H9 (cell line): ENCODE data around the gene IL12A. TPM values are rescaled to one million over a fixed set of nuclear protein-coding genes. Genes with fewer than 3 reads are reported as not detected.

ENCODE experiments used
- DNase-seq: peaks from one replicate; pipeline ENCODE4 v3.0.0-alpha.2; 2017
- H2AFZ ChIP-seq: one replicate; pipeline ENCODE4 v1.6.1; 2013; ENCODE audit warnings: mild to moderate bottlenecking, low read length, control low read depth, moderate library complexity
- H2AK5ac ChIP-seq: 2 replicates; pipeline ENCODE4 v1.6.1; 2013; ENCODE audit warnings: low read length, control low read depth, mixed read lengths; ENCODE audit not compliant: insufficient read length
- H2BK120ac ChIP-seq: one replicate; pipeline ENCODE4 v1.6.1; 2013; ENCODE audit warnings: low read depth, mild to moderate bottlenecking, low read length, control low read depth, inconsistent platforms; ENCODE audit not compliant: poor library complexity, severe bottlenecking
- H2BK12ac ChIP-seq: 2 replicates; pipeline ENCODE4 v1.6.1; 2013; ENCODE audit warnings: low read length, control low read depth, mixed read lengths, low read depth; ENCODE audit not compliant: insufficient read length
- H2BK15ac ChIP-seq: 2 replicates; pipeline ENCODE4 v1.6.1; 2013; ENCODE audit warnings: low read depth, low read length, control low read depth
- H2BK20ac ChIP-seq: one replicate; pipeline ENCODE4 v1.6.1; 2013; ENCODE audit warnings: low read depth, mild to moderate bottlenecking, low read length, control low read depth, inconsistent platforms; ENCODE audit not compliant: poor library complexity, severe bottlenecking
- H2BK5ac ChIP-seq: 2 replicates; pipeline ENCODE4 v1.6.1; 2013; ENCODE audit warnings: low read length, control low read depth, mixed read lengths; ENCODE audit not compliant: insufficient read length
- H3K14ac ChIP-seq: 2 replicates; pipeline ENCODE4 v1.6.1; 2013; ENCODE audit warnings: low read length, control low read depth; ENCODE audit not compliant: insufficient read depth
- H3K18ac ChIP-seq: 2 replicates; pipeline ENCODE4 v1.6.1; 2013; ENCODE audit warnings: low read depth, mild to moderate bottlenecking, mixed read lengths, low read length, control low read depth; ENCODE audit not compliant: insufficient read length
- H3K23ac ChIP-seq: 2 replicates; pipeline ENCODE4 v1.6.1; 2013; ENCODE audit warnings: low read length, control low read depth, mixed read lengths, low read depth; ENCODE audit not compliant: insufficient read length
- H3K23me2 ChIP-seq: 2 replicates; pipeline ENCODE4 v1.6.1; 2013; ENCODE audit warnings: low read depth, mild to moderate bottlenecking, mixed read lengths, low read length, control low read depth; ENCODE audit not compliant: insufficient read length, poor library complexity, severe bottlenecking
- H3K27ac ChIP-seq: 2 replicates; pipeline ENCODE4 v1.5.1; 2013; ENCODE audit warnings: low read length, control low read depth, mixed read lengths, low read depth; ENCODE audit not compliant: insufficient read length
- H3K27me3 ChIP-seq: 2 replicates; pipeline ENCODE4 v1.6.1; 2013; ENCODE audit warnings: low read length, control low read depth, inconsistent platforms; ENCODE audit not compliant: insufficient read depth
- H3K4ac ChIP-seq: 2 replicates; pipeline ENCODE4 v1.6.1; 2013; ENCODE audit warnings: low read depth, mild to moderate bottlenecking, control low read depth, inconsistent platforms, low read length, moderate library complexity
- H3K4me1 ChIP-seq: 2 replicates; pipeline ENCODE4 v1.6.1; 2013; ENCODE audit warnings: low read length, control low read depth, inconsistent platforms; ENCODE audit not compliant: insufficient read depth
- H3K4me2 ChIP-seq: 2 replicates; pipeline ENCODE4 v1.6.1; 2013; ENCODE audit warnings: low read length, control low read depth, mixed read lengths; ENCODE audit not compliant: insufficient read length, insufficient read depth
- H3K56ac ChIP-seq: 2 replicates; pipeline ENCODE4 v1.6.1; 2013; ENCODE audit warnings: low read depth, mild to moderate bottlenecking, mixed read lengths, low read length, control low read depth; ENCODE audit not compliant: insufficient read length
- H3K79me1 ChIP-seq: 2 replicates; pipeline ENCODE4 v1.6.1; 2013; ENCODE audit warnings: low read depth, mild to moderate bottlenecking, moderate library complexity, low read length, control low read depth, inconsistent platforms; ENCODE audit not compliant: insufficient read depth, poor library complexity, severe bottlenecking
- H3K79me2 ChIP-seq: 2 replicates; pipeline ENCODE4 v1.6.1; 2013; ENCODE audit warnings: low read length, control low read depth, inconsistent platforms; ENCODE audit not compliant: insufficient read depth
- H3K9ac ChIP-seq: 2 replicates; pipeline ENCODE4 v1.6.1; 2013; ENCODE audit warnings: low read length, control low read depth, mixed read lengths; ENCODE audit not compliant: insufficient read length; ENCODE audit errors: extremely low read depth
- H3K9me3 ChIP-seq: one replicate; pipeline ENCODE4 v1.6.1; 2013; ENCODE audit warnings: low read depth, low read length, inconsistent platforms; ENCODE audit not compliant: control insufficient read depth
- H3T11ph ChIP-seq: one replicate; pipeline ENCODE4 v1.6.1; 2013; ENCODE audit warnings: mild to moderate bottlenecking, low read length, control low read depth, inconsistent platforms
- H4K20me1 ChIP-seq: one replicate; pipeline ENCODE4 v1.6.1; 2013; ENCODE audit not compliant: control insufficient read depth, insufficient read length, insufficient read depth
- H4K5ac ChIP-seq: 2 replicates; pipeline ENCODE4 v1.6.1; 2013; ENCODE audit warnings: low read depth, mild to moderate bottlenecking, mixed read lengths, low read length, control low read depth; ENCODE audit not compliant: insufficient read length
- H4K8ac ChIP-seq: replicated peaks from 2 replicates; pipeline ENCODE4 v1.6.1; 2013; ENCODE audit warnings: low read length, control low read depth, mixed read lengths, low read depth; ENCODE audit not compliant: insufficient read length
- H4K91ac ChIP-seq: 2 replicates; pipeline ENCODE4 v1.6.1; 2013; ENCODE audit warnings: low read depth, mild to moderate bottlenecking, moderate library complexity, mixed read lengths, low read length, control low read depth; ENCODE audit not compliant: insufficient read length
- H3K27ac Mint-ChIP-seq, 3 experiments: 2 replicates in 2 of 3; 3 replicates in 1 of 3; pipeline ENCODE4 v1.8.0; 2020 to 2021; ENCODE audit warnings: mixed read lengths in 3 of 3, mild to moderate bottlenecking in 1 of 3, moderate library complexity in 1 of 3
- H3K27me3 Mint-ChIP-seq: 2 replicates; pipeline ENCODE4 v1.8.0; 2021; ENCODE audit warnings: low read depth, mild to moderate bottlenecking, moderate library complexity, mixed read lengths
- H3K36me3 Mint-ChIP-seq, 3 experiments: 2 replicates in 2 of 3; 3 replicates in 1 of 3; pipeline ENCODE4 v1.8.0; 2020 to 2021; ENCODE audit warnings: low read depth in 3 of 3, mixed read lengths in 3 of 3; ENCODE audit not compliant: insufficient read depth in 1 of 3
- H3K4me1 Mint-ChIP-seq, 2 experiments: 2 replicates each; pipeline ENCODE4 v1.8.0; 2020; ENCODE audit warnings: mixed read lengths in 2 of 2
- H3K4me3 Mint-ChIP-seq, 2 experiments: 2 replicates in 1 of 2; 3 replicates in 1 of 2; pipeline ENCODE4 v1.8.0; 2020 to 2021; ENCODE audit warnings: mild to moderate bottlenecking in 2 of 2, mixed read lengths in 2 of 2, moderate library complexity in 1 of 2
- H3K9me3 Mint-ChIP-seq, 2 experiments: 2 replicates in 1 of 2; 3 replicates in 1 of 2; pipeline ENCODE4 v1.8.0; 2020; ENCODE audit warnings: mild to moderate bottlenecking in 2 of 2, mixed read lengths in 2 of 2, moderate library complexity in 1 of 2
- CTCF ChIP-seq: fragments of 200-600 bp; sonication (generic); conservative IDR thresholded peaks from 3 replicates; pipeline ENCODE4 v1.8.0; 2021; ENCODE audit warnings: antibody characterized with exemption, mild to moderate bottlenecking
- WGBS: extraction: QIAGEN DNeasy Blood & Tissue Kit; methylation state at CpG from one replicate; pipeline ENCODE4 v1.1.7; 2013; ENCODE audit warnings: missing lambda C conversion rate, low lambda C conversion rate, mixed read lengths; ENCODE audit not compliant: insufficient read length; ENCODE audit errors: extremely low coverage; 5-methylcytosine and 5-hydroxymethylcytosine counted together
- total RNA-seq: library from RNA; stranded (reverse); gene quantifications from 2 replicates; pipeline ENCODE4 v1.2.1, GENCODE V29; 2021

IL12A gene
- total RNA-seq, 1 experiment from 2014 or later = 0.50 TPM

- Histone ChIP-seq H3K23ac (no peak overlapping the region), H2BK5ac (no peak overlapping the region), H3K14ac (no peak overlapping the region), H3K23me2 (no peaks in the 10 kb centered on the region), H2BK20ac (no peak overlapping the region), H2BK15ac (no peak overlapping the region), H2AFZ (no peak overlapping the region), H3K27ac (no peak overlapping the region), H3K4me1 (no peaks in the 10 kb centered on the region), H3K56ac (no peak overlapping the region), H3K4me2 (no peak overlapping the region), H3K79me2 (no peaks in the 10 kb centered on the region), H4K5ac (no peak overlapping the region), H4K8ac (no peak overlapping the region), H3K79me1 (no peaks in the 10 kb centered on the region), H2BK12ac (no peak overlapping the region), H3K27me3 (no peaks in the 10 kb centered on the region), H3K18ac (no peak overlapping the region), H3K9ac (no peak overlapping the region), H2BK120ac (no peak overlapping the region), H3K4ac (no peak overlapping the region), H2AK5ac (no peak overlapping the region), H4K20me1 (no peaks in the 10 kb centered on the region), H3K9me3 (no peaks in the 10 kb centered on the region), H4K91ac (no peak overlapping the region), H3T11ph (no peak overlapping the region)
- DNase-seq = no peak
- Mint-ChIP-seq H3K27me3 (no peaks in the 10 kb centered on the region; the same call in 1 of the 2 replicates), H3K4me1 (no peaks in the 10 kb centered on the region), H3K9me3 (no peaks in the 10 kb centered on the region; a peak in 1 of 5 replicates), H3K4me3 (no peak overlapping the region), H3K36me3 (no peaks in the 10 kb centered on the region), H3K27ac (no peak overlapping the region)
- TF ChIP-seq CTCF = no peak
- no CpG with 5 or more reads among the region's 6 CpGs for WGBS
These were observed 47.3 kb upstream of the IL12A start for GRCh38 chr3:159941038-159942000.
